NOMO-1 treated with dmso at 0.1 percent for 144 hours (cell line): ENCODE results near the gene COBLL1.

Experiments used
- DNase-seq: peaks from one replicate; lab custom pipeline; 2025; ENCODE audit not compliant: unreplicated experiment; lab: John Stamatoyannopoulos, UW

Gene COBLL1

DNA sequence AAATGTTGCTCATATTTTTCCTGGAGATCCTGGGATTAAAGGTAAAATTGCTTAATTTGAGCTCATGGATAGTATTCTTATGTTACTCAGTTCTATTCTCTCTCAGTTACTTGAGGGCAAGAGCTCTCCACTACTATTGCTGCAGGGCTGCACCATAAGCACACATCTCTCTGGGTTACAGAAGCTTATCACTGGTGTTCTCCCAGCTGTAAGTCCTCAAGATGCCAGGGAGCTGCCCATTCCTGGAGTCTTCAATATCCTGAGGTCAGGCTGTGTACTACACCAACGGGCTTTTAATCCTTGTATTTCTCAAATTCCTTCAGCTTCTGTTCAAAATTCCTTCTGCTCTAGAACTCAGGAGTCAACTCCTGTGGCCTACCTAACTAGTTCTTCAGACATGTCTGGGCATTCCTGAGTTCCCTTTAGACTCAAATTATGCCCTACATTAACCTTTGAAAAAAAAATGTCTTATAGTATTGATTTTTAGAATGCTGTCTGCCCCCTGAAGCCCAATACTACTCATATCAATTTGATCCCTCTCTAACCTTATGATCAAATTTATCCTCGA is 17.7 kb upstream of the COBLL1 start:
- no peak for DNase-seq

- DNase-seq, result no peak
These were observed 10.5 kb upstream of the COBLL1 start for GRCh38 chr2:164852086-164852485.

DNA sequence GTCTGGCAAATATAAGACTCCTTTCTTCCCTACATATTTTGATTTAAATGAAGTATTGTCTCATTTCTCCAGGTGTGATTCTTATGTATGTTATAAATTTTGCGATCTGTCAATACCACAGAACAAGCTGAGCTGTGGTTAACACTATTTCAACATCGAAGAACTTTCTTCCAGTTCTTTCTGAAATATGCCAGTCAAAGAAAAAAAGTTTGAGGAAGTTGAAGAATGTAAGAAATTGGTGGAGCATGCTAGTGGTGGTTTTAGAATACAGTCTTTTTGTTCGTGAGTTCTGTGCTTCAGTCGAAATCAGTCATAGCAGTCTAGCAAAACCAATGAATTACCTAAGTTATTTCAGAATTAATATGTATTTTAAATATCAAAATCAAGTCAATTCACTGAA is 8.6 kb upstream of the COBLL1 start:
- DNase-seq, result peak; percentile 83

DNA sequence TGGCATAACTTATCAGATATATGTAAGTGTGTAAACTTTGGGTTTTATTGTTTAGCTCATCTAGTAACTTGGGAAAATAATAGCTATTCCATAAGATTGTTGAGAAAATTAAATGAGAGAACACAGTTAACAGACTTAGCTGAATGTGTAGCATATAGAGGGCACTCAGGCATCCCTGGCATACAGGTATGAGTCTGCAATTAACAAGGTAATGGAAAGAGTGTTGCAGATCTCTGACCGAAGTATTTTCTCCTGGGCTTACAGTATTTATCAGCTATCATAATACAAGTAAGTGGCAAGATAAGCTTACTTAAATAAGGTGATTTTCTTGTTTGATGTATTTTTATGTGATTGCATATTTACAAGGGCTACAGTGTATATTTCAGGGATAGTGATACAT is 7.9 kb upstream of the COBLL1 start:
- no peak for DNase-seq

- no peak for DNase-seq
These were observed 6.5 kb upstream of the COBLL1 start for GRCh38 chr2:164847981-164848741.

DNA sequence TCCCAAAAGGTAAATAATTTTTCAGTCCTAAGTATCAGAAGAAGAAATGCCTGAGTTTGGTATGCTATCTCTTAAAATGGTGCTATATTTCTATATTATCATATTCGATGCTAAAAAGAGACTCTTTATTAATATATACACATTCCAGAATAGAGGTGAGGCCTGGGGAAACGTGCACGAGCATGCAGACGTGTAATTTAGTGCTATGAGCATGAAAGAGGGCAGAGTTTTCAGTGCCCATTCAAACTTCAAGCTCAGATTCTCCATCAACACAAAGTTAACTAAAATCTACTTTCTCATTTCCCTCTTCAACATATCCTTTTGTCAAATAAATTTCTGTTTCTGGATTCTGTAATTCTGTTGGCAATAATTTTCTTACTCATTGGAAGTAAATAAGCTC is 5.7 kb upstream of the COBLL1 start:
- DNase-seq, result no peak

- no peak for DNase-seq
These were observed 4.7 kb upstream of the COBLL1 start for GRCh38 chr2:164846276-164846675.

- no peak for DNase-seq
These were observed 1.8 kb upstream of the COBLL1 start for GRCh38 chr2:164843346-164843911.

GRCh38 chr2:164842624-164842966 is 972 bp upstream of the COBLL1 start:
- no peak for DNase-seq

GRCh38 chr2:164840930-164841718 is 499 bp downstream of the COBLL1 start:
- DNase-seq, result peak; percentile 8

DNA sequence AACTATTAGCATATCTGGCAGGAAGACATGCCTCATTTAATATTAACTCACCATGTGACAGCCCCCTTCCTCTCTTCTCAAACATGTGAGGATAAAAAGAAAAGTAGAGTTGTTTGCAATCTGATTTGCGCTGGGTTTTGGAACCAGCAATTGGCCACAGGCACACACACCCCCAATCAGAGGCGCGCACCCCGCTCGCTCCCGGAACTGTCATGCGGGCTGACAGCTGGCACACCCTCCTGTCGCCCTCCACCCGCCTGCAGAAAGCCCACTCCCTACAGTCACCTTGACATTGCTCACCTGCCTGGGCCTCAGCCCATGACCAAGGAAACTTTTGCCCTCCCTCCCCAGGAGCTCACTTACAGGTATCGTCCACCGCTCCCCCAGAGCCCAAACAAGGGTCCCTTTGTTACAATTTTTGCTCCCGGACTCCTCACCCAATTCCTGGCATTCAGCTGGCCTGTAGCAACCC is 1.1 kb downstream of the COBLL1 start:
- no peak for DNase-seq

GRCh38 chr2:164839914-164840457 is 1.6 kb downstream of the COBLL1 start:
- no peak for DNase-seq

DNA sequence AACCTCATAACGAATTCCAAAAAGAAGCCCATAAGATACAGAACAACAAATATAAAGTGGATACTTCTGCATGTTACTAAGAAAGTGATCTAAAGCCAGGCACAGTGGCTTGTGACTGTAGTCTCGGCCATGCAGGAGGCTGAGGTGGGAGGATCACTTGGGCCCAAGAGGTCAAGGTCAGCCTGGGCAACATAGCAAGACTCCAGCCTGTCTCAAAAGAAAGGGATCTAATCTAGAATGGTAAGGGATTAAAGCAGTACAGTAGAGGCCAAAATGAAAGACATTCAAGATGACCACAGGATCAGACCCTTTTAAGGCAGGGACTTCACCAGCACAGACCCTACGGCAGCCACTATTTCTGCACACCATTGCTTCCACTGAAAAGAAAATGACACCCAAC is 3.8 kb downstream of the COBLL1 start:
- no peak for DNase-seq

- no peak for DNase-seq
These were observed 4.7 kb downstream of the COBLL1 start for GRCh38 chr2:164836907-164837306.

GRCh38 chr2:164835302-164835701 is 6.3 kb downstream of the COBLL1 start:
- no peak for DNase-seq

DNA sequence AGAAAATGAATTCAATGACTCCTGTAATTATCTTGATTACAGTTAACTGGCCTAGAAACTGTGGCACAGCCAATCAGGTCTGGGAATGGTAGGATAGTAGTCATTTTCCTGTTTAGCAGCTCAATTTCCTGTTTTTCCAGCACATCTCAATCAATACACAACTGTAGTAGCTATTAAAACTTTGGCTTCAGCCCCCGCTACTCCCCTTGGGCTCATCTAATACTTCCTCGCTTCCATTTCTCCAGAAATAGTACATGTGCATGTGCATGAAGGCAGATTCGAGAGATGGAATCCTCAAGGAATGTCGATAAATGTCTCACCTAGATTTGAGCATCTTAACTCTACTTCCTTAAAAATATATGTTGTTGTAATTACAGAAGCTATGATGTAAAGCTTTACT is 9.7 kb downstream of the COBLL1 start:
- DNase-seq, result no peak

DNA sequence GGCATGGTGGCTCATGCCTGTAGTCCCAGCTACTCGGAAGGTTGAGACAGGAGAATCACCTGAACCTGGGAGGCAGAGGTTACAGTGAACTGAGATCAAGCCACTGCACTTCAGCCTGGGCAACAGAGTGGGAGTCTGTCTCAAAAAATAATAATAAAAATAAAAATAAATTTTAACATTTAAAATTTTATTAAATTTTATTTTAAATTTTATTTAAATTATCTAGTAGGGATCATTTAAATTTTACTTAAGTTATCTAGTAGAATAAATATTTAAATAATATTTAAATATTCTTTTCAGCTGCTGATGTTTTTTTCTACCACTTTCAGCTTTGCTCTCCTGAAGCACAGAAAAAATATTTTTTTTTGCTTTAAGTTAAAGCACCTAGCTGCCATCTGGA is 10.4 kb downstream of the COBLL1 start:
- DNase-seq, result no peak

DNA sequence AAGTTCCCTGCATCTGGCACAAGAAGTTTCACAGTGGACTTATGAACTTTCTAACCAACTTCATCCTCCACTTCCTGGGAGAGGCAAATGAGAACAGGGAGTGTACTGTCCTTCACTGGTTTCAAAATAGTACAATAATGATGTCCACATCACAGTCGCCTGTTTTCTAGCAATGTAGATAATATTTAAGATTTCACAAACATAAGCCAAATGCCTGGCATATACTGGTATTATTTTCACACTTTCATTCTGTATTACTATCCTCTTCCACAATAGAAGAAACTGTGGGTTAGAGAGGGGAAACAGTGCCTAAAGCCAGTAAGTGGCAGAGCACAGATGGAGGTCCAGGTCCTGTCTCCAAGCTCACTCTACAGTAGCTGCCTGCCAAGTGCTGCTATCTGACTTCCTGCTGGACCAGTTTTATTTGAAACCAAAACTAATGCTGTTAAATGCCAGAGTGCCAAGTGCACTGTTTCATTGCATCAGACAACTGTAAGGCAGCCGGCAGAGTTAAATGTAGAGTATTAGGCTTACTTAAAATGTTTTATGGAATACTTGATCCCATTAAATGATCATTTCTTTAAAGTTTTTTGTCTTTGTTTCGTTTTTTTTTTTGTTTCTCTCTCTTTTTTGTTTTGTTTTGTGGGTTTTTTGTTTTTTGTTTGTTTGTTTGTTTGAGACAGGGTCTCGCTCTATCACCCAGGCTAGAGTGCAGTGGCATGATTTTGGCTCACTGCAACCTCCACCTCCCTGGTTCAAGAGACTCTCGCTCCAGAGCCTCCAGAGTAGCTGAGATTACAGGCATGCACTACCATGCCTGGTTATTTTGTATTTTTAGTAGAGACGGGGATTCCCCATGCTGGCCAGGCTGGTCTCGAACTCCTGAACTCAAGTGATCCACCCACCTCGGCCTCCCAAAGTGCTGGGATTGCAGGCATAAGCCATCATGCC is 15.1 kb downstream of the COBLL1 start:
- DNase-seq, result no peak

- no peak for DNase-seq
These were observed 16.8 kb downstream of the COBLL1 start for GRCh38 chr2:164824872-164825271.

DNA sequence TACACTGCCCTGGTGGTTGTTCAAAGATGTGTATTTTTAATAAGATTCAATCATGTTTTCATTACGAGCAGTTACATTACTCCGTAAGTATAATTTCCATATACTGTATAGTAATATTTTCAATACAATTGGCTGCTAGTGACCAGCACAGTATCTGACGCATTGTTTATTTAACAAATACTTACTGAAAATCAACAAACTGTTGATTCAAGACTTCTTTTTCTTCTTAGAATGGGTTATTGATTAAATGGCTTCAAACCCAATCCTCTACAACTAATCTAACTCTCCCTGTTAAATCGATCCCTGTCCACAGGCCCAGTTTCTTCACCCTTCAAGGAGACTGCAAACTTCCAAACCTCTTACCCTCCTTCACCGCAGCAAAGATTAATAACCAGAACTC is 18.5 kb downstream of the COBLL1 start:
- DNase-seq, result no peak
